Right ventricle myocardium inferior (tissue), 1 donor: ENCODE results near the gene IL4. TPM values are rescaled to one million over a fixed set of nuclear protein-coding genes. Genes with fewer than 3 reads are reported as not detected.
"Not testable (repeated sequence)": the region's sequence is repeated elsewhere in the genome, so short reads cannot be mapped to it uniquely, and the experiment has no call there.

Experiments used
- ATAC-seq: fragments of 200-7000 bp; cut with Tn5 transposase; one replicate; pipeline ENCODE4 v1.9.1; 2020; ENCODE audit warnings: mild to moderate bottlenecking, moderate library complexity
- DNase-seq: peaks from one replicate; pipeline ENCODE4 v3.0.0; 2021; ENCODE audit errors: missing footprints
- intact Hi-C: fragments of 100-400 bp; cut with DNase I; formaldehyde crosslinking; loops from one replicate; pipeline ENCODE4 v1.11.0; 2022
- long read RNA-seq: library from polyadenylated mRNA; unstranded; transcript quantifications from one replicate; pipeline ENCODE4 v2.0.0, GENCODE V29; 2021
- total RNA-seq: library from RNA; stranded (reverse); fragmentation: NEBNext Ultra II Directional; extraction: Animal tissue kit (Norgen Biotek cat#: 25700); gene quantifications from one replicate; pipeline ENCODE4 v1.2.1, GENCODE V29; 2021
- donor health status: DM: no; HTN: yes; CAD: no; lungs with severe emphysema.

The IL4 gene
- total RNA-seq = not detected
- long read RNA-seq = 0 reads

DNA sequence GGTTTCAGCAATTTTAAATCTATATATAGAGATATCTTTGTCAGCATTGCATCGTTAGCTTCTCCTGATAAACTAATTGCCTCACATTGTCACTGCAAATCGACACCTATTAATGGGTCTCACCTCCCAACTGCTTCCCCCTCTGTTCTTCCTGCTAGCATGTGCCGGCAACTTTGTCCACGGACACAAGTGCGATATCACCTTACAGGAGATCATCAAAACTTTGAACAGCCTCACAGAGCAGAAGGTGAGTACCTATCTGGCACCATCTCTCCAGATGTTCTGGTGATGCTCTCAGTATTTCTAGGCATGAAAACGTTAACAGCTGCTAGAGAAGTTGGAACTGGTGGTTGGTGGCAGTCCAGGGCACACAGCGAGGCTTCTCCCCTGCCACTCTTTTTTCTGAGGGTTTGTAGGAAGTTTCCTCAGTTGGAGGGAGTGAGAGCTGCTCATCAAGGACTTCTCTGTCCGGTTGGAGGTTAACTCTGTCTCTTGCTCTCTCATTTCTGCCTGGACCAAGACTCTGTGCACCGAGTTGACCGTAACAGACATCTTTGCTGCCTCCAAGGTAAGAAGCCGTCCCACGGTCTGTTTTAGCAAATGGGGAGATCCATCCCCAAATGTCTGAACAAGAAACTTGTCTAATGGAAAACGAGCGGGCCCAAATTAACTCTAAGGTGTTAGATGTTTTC, at the start of gene IL4:
IL4 (plus strand) TSS at position 51 of the 692 bp plus-strand sequence; CDS start at position 113, 62 bp downstream.
- intact Hi-C loops = no loop called here
- no peak for DNase-seq
- ATAC-seq = no peak

DNA sequence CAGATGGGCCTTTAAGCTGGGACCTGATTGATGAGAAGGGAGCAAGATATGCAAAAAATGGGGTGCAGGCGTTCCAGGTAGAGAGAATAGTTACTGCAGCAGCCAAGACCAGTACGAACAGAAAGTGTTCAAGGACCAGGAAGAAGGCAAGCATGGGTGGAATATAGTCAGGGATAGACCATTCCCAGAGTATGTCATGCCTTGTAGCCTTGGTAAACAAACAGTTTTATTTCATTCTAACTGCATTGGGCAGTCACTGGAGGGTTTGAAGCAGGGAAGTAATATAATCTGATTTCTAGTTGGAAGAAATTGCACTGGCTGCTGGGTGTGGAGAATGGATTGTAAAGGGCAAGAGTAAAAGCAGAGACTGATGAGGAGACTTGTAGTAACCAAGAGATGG, 46.3 kb upstream of the IL4 start:
- no peak for ATAC-seq
- intact Hi-C loops = no loop called here
- no peak for DNase-seq

DNA sequence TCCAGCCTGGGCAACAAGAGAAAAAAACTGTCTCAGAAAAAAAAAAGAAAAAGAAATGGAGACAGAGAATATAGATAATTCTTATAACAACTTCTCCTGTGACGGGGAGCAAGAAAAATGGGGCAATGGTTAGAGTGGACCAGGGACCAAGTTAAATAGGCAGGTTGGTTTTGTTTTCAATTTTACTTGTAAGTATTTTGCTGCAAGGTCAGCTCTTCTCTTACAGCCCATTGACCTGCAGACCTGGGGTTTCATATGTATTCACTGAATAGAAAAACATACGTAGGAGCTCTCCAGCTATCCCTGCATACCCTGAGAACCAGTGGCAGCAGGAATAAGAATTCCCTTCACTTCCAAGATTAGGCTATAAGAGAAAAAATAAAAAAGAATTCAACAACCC, 45.0 kb upstream of the IL4 start:
- intact Hi-C loops = no loop called here
- ATAC-seq = no peak
- DNase-seq = no peak

DNA sequence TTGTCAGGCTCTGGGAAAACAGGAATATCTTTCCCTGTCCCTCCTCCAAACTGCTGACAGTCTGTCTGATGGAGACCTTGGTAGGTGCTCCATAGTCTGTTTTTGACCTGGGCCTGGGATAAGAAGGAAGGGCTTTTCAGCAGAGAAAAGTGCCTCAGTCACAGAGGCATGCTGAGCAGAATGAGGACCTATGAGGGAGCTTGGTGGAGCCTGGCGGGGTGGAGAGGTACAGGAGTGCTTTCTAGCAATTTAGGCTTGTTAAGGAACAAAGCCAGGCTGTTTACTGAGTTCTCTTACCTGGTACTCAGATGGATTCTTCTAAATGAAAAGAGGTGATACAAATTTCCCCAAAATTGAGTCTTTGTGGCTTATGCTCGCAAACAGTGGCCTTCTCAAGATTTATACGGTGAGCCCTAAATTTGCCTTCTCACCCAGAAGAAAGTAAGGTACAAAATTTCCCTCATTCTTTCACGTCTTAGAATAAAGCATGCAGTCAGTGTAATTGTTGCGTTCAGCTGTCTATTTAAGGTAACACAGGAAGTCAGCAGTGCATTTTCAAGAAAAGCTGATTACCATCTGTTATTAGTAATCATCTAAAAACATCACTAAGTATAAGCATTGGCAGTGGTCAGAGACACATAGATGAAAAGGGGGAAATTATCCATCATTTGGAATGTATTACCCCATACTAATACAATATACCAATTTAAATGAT, 44.4 kb upstream of the IL4 start:
- DNase-seq (no peak), ATAC-seq (no peak)
- intact Hi-C loops = no loop called here

DNA sequence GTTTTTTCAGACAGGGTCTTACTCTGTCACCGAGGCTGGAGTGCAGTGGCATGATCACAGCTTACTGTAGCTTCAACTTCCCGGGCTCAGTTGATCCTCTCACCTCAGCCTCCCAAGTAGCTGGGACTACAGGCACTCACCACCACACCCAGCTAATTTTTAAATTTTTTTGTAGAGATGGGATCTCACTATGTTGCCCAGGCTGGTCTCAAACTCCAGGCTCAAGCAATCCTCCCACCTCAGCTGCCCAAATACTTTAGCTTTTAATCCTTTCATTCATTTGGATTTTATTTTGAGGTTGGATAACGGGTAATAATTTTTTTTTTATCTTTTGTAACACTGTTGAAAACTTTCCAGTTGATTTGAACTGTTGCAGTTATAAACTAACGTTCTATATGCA, 40.2 kb upstream of the IL4 start:
- DNase-seq, ATAC-seq, intact Hi-C loops: not testable (repeated sequence)

DNA sequence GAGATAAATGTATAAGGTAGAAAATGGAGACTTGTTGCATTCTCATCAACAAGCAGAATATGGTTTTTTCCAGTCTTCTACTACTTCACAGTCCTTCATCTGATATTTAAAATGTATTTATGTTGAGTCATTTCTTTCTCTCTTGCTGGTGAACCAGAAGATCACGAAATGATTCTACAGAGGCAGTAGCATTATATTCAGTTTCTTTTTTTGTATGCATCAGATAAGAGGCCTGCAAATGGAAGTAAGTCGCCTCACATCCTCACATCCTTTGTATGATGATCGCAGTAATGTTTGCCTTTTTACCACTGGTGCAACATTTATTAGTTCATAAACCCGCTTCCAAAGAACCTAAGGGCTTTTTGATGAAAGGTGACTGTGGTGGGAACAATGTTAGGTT, 37.9 kb upstream of the IL4 start:
- DNase-seq = no peak
- intact Hi-C loops = no loop called here
- no peak for ATAC-seq

DNA sequence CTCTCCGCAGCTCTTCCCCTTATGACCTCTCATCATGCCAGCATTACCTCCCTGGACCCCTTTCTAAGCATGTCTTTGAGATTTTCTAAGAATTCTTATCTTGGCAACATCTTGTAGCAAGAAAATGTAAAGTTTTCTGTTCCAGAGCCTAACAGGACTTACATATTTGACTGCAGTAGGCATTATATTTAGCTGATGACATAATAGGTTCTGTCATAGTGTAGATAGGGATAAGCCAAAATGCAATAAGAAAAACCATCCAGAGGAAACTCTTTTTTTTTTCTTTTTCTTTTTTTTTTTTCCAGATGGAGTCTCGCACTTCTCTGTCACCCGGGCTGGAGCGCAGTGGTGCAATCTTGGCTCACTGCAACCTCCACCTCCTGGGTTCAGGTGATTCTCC, 36.5 kb upstream of the IL4 start:
- DNase-seq (no peak), ATAC-seq (no peak)
- intact Hi-C loops = no loop called here

DNA sequence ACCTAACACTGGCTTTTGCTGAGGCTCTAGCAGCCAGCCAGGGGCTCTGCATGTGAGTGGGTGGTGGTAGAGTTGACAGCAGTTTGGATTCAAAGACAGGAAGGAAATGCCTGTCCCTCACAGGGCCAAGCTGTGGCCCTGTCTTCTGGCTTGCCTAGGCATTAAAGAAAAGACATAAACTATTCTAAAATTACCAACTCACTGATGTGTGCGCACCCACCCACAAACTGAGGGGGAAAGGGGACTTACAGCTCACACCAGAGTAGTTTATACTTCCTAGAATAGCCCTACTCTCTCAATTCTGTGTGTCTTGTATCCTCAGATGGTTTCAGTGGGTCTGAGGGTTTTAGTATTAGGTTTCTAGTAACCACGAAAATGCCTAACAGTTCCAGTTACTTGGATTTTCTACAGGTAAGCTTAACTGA, 34.1 kb upstream of the IL4 start:
- intact Hi-C loops = no loop called here
- no peak for DNase-seq
- no peak for ATAC-seq

DNA sequence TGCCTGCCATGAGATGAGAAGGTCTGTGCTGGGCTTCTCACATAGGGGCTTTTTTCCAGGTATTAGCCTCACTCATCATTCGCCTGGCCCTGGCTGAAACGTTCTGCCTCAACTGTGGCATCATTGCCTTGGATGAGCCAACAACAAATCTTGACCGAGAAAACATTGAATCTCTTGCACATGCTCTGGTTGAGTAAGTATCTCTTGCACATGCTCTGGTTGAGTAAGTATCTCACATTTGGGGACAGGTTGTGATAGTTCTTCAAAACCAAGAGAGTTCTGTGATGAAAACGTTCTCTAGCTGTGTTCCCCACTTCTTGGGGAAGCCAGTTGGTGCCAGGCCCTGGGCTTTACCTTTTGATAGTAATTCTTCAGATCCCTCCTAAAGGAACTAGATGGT, 33.2 kb upstream of the IL4 start:
- DNase-seq (no peak), ATAC-seq (no peak)
- intact Hi-C loops = no loop called here

DNA sequence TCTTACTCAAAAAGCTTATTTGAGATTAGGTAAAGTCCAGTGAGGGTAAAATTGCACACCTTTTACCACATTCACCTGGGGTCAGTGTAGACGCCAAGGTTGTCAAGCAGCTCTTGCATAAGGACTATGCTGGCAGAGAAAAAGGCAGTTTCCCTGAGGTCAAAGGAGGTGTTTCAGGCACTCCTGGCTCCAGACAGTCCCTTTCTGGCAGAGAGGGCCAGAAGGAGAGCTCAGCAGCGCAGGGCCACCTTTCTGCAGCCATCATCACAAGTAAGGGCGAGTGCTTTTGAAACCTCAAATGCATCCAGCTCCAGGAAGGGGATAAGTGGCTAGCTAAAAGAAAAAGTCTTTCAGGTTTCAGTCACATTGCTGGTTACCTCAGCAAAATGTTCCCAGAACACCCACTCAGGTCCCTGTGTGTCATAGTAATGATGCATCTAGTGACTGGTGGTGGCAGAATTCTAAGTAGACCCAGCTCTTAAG, 32.5 kb upstream of the IL4 start:
- DNase-seq = no peak
- intact Hi-C loops = no loop called here
- ATAC-seq = no peak

DNA sequence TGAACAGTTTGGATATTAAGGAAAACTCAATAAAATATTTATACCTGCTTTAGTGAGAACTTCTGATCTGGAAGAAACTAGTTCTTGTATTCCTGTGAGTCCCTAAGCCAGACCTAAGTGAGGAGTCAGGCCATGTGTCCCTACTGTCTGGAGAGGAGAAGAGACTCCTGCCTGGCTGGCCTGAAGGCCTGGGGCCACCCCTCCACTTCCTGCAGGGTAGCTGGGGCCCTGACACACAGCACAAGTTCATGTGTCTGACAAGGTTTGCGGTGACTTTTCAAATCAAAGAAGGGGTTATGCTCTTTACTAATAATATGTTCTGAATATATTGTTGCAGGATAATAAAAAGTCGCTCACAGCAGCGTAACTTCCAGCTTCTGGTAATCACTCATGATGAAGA, 31.9 kb upstream of the IL4 start:
- intact Hi-C loops = no loop called here
- ATAC-seq (no peak), DNase-seq (no peak)

DNA sequence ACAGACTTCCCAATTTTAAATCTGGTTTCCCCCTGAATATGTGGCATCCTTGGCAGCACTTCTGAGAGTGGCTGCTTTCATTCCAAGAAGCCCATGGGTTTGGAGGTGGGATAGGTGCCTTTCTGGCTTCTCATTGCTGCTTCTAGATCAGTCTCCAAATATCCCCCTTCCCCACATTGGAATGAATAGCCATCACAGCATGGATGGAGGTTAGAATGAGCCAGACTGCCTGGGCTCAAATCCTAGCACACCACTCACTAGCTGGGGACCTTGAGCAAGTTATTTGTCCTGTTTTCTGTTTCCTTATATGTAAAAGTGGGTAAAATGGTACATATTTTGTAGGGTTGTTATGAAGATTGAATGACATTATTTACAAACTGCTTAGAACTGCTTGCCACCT, 29.6 kb upstream of the IL4 start:
- DNase-seq (no peak), ATAC-seq (no peak)
- intact Hi-C loops = no loop called here

DNA sequence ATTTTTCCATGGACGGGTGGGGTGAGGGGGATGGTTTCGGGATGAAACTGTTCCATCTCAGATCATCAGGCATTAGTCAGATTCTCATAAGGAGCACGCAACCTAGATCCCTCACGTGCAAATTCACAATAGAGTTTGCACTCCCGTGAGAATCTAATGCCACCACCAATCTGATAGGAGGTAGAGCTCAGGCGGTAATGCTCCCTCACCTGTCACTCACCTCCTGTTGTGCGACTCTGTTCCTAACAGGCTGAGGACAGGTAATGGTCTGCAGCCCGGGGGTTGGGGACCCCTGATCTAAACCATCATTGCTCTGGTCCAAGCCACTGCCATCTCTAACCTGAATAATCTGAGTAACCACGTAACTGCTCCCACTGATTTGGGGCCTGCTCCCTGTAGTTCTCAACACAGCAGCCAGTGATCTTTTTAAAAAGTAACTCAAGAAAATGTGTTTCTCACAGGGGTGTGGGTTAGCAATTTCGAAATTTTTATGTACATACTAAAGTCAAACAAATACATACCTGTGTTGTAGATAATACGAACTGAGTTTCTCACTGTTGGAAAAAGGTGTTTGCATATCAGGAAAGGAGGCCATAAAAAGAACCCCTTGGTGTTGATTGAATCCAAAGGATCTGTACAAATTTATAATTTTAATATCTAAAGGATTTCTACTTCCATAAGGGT, 27.1 kb upstream of the IL4 start:
- intact Hi-C loops = no loop called here
- ATAC-seq = no peak
- no peak for DNase-seq

DNA sequence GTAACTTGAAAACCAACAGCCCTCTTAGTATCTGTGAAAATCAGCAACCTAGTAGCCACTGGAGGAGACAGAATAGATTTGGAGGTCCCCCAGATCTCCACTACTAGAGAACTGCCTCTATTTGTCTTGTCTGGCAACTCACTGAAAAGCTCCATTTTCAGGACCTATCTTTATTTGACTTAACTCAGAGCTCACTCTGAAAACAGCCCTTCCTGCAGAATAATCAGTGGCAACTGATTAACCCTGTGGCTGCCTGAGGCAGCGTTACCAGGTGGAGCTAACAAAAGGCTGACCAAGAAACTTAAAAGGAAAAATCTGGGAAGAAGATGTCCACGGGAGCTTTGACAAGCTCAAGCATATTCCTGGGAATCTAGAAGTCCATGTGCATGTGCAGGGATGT, 26.3 kb upstream of the IL4 start:
- ATAC-seq (no peak), DNase-seq (no peak)
- intact Hi-C loops = no loop called here

DNA sequence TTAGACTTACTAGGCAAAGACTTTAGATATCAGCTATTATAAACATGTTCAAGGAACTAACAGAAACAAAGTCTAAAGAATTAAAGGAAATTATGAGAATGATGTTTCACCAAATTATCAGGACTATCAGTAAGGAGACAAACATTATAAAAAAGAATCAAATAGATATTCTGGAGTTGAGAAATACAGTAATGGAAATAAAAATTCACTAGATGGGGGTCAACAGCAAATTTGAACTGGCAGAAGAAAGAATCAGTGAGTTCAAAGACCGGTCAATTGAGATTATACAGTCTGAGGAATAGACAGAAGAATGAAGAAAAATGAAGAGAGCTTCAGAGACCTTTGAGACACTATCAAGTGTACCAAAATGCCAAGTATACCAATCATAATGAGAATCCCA, 25.4 kb upstream of the IL4 start:
- intact Hi-C loops = no loop called here
- ATAC-seq = no peak
- no peak for DNase-seq

DNA sequence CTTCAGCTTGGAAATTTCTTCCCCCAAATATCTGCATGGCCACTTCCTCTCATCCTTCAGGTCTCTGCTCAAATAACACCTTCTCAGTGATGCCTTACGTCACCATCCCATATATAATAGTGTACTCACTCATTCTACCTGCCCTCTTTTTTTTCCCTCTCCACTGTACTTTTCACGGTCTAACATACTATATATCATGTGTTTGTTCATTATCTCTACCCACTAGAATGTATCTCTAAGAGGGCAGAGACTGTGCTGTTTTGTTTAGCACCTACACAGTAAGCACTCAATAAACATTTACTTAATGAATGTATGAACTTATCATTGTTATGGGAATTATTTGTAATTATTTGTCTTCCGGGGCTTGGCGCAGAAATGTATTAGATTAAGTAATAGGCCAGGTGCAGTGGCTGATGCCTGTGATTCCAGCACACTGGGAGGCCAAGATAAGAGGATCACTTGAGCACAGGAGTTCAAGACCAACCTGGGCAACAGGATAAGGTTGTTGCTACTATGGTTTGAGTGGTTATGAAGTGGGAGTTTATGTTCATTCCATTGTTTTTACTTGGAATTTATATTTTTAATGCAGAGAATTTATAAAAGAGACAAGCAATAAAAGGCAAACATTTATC, 21.8 kb upstream of the IL4 start:
- intact Hi-C loops = no loop called here
- ATAC-seq (no peak), DNase-seq (no peak)

DNA sequence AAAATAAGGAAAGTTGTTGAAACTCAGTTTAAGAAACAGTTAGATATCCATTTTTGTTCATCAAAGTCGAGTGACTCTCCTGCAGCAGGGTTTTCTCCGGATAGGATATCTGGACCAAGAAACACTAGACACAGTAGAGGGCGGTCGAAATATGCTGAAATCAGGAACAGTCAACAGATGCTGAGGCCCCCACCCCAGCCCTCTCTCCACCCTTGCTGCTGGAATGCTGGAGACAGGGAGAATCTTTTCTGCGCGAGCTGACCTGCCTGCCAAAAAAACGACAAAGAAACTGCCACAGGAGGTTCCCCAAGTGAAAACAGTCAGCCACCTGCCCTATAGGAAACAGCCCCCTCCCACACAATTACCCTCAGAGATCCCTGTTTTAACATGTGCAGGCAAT, 20.1 kb upstream of the IL4 start:
- intact Hi-C loops = no loop called here
- no peak for ATAC-seq
- DNase-seq = no peak

DNA sequence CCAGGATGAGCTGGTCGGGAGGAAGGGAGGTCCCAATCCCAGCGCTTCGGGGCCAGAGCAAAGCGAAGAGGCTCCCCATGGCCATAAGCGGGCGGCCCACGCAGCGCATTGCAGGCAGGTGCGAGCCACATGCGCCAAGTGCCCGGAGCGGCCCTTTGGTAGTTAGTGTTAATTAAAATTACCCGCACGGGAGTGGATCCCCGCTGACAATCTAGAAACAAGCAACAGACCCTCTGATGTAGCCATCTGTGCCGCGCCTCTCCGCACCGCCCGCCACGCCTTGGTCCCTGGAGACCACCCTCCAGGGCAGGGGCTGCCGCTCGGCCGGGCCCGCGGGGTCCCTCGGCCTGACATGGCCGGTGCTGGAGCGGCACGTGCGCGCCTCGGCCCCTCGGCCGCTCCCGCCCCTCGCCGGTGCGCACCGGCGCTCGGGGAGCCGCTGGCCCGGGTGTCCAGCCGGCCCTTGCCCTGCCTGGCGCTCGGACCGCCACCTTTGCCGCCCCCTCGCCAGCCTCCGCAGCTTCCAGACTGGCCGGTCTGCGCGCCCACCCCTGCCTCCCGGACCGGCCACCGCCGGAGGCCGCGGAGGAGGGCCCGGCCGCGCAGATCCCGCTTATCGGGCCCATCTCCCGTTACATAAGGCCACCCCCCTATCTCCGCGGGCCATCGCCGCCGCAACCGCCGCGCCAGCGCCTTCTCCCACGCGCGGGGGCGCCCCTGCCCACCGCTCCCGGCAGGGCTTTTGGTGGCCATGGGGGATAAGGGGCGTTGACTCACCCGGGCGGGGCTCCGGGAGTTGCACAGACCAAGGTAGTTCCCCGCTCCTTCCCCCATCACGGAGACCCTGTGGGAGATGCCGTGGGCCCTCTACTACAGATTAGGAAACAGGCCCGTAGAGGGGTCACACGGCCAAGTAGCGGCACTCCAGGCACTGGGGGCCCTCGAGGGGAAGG, 17.7 kb upstream of the IL4 start:
- intact Hi-C loops = no loop called here
- ATAC-seq = no peak

More for the DNA sequence above, 17.7 kb upstream of the IL4 start:
- no peak for DNase-seq
